Psoas muscle (tissue), 8 donors: ENCODE data around the gene SLC19A2. TPM values are rescaled to one million over a fixed set of nuclear protein-coding genes. Genes with fewer than 3 reads are reported as not detected.
"Not testable (repeated sequence)": the region's sequence is repeated elsewhere in the genome, so short reads cannot be mapped to it uniquely, and the experiment has no call there.

Source experiments
- ATAC-seq, 4 donors: fragments of 200-7000 bp; cut with Tn5 transposase; one replicate each; pipeline ENCODE4 v1.9.1; 2020; ENCODE audit warnings: moderate library complexity in 3 of 4, mild to moderate bottlenecking in 2 of 4
- DNase-seq, 2 donors: peaks; one replicate each; pipeline ENCODE4 v3.0.0-alpha.2; 2020
- H3K27ac ChIP-seq: fragments of 200-600 bp; one replicate; pipeline ENCODE4 v1.8.0; 2022
- H3K27me3 ChIP-seq, 3 donors: fragments of 200-600 bp in 1 of 3; one replicate each; pipeline versions ENCODE4 v1.6.1 to v1.8.0; 2013 to 2022; ENCODE audit warnings: low read length in 2 of 3, mild to moderate bottlenecking in 2 of 3, moderate library complexity in 1 of 3; ENCODE audit not compliant: insufficient read depth in 3 of 3
- H3K36me3 ChIP-seq, 2 donors: fragments of 200-600 bp in 1 of 2; one replicate each; pipeline versions ENCODE4 v1.6.1 to v1.8.0; 2013 to 2022; ENCODE audit warnings: low read depth in 1 of 2, mild to moderate bottlenecking in 1 of 2, moderate library complexity in 1 of 2; ENCODE audit not compliant: insufficient read depth in 1 of 2
- H3K4me1 ChIP-seq: fragments of 200-600 bp; one replicate; pipeline ENCODE4 v1.8.0; 2022
- H3K4me3 ChIP-seq: fragments of 200-600 bp; one replicate; pipeline ENCODE4 v1.8.0; 2022; ENCODE audit warnings: mild to moderate bottlenecking
- H3K9me3 ChIP-seq: fragments of 200-600 bp; one replicate; pipeline ENCODE4 v1.8.0; 2022
- WGBS, 3 donors: extraction: QIAGEN DNeasy Blood & Tissue Kit; methylation state at CpG; one replicate each; pipeline versions ENCODE4 v1.1.6 to v1.1.7; 2013; 5-methylcytosine and 5-hydroxymethylcytosine counted together
- intact Hi-C, 2 donors: fragments of 100-400 bp; cut with DNase I; formaldehyde crosslinking; loops; one replicate each; pipeline versions ENCODE4 v1.11.0 to v1.14.2; 2022
- polyA plus RNA-seq, 3 donors: library from polyadenylated mRNA; stranded (reverse); fragments of 200-250 nt; gene quantifications; one replicate each; pipeline ENCODE4 v1.2.3, GENCODE V29; 2013
- total RNA-seq, 4 donors: library from RNA; stranded (reverse); fragmentation: NEBNext Ultra II Directional in 2 of 4; extraction: Animal tissue kit (Norgen Biotek cat#: 25700) in 2 of 4; gene quantifications; one replicate each; pipeline versions ENCODE4 v1.2.1 to v1.2.4, GENCODE V29; 2021 to 2023
- TF ChIP-seq, protein P1 (sequence below): fragments of 200-600 bp; IDR thresholded peaks from one replicate; pipeline ENCODE4 v1.8.0; 2022; ENCODE audit warnings: antibody characterized with exemption
- donor health status: healthy with polysubstance abuse.
- donor health status: DM: no; HTN: no; CAD: no; lungs with moderate emphysema.
- donor health status: Bipolar disorder and iron deficiency.
- donor health status: healthy.
- donor health status: DM: yes; HTN: yes; CAD: no.
- donor health status: DM: no; HTN: no; CAD: no.
- donor health status: DM: no; HTN: no; CAD: no.
- donor health status: DM: yes; HTN: yes; CAD: no.

The SLC19A2 gene
- total and polyA plus RNA-seq, 7 donors, result 23.6 to 151 (median 135) TPM

DNA sequence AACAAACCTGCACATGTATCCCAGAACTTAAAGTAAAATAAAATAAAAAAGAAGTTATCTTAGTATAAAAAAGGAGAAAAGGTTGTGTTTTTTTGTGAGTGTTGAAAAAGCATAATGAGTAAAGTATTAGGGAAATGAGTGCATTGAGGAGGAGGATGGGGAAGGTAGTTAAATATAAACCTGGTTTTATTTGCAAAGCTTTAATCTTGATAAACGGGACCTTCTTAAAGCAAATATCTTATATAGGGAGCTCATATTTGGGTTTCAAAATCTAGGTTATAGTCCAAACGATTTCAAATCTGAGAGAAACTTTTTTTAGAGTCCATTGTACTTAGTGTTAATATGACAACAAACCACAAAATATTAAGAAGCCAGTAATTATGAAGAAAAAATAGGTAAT, 21.7 kb upstream of the SLC19A2 start:
- ATAC-seq (no peak), DNase-seq (no peak)
- H3K4me1 ChIP-seq, result peaks cover 13% of the 10 kb centered on the region
- 75 to 85% (median 78%) methylated on average over 2 of the region's 2 CpGs for WGBS, 3 donors
- intact Hi-C loops, result no loop called here
- no peaks in the 10 kb centered on the region for H3K27me3 ChIP-seq
- no peaks in the 10 kb centered on the region for H3K36me3 ChIP-seq
- no peak overlapping the region for H3K27ac ChIP-seq
- H3K4me3 ChIP-seq, result no peak overlapping the region
- TF ChIP-seq, protein P1, sequence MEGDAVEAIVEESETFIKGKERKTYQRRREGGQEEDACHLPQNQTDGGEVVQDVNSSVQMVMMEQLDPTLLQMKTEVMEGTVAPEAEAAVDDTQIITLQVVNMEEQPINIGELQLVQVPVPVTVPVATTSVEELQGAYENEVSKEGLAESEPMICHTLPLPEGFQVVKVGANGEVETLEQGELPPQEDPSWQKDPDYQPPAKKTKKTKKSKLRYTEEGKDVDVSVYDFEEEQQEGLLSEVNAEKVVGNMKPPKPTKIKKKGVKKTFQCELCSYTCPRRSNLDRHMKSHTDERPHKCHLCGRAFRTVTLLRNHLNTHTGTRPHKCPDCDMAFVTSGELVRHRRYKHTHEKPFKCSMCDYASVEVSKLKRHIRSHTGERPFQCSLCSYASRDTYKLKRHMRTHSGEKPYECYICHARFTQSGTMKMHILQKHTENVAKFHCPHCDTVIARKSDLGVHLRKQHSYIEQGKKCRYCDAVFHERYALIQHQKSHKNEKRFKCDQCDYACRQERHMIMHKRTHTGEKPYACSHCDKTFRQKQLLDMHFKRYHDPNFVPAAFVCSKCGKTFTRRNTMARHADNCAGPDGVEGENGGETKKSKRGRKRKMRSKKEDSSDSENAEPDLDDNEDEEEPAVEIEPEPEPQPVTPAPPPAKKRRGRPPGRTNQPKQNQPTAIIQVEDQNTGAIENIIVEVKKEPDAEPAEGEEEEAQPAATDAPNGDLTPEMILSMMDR, result no peak
- no peaks in the 10 kb centered on the region for H3K9me3 ChIP-seq

DNA sequence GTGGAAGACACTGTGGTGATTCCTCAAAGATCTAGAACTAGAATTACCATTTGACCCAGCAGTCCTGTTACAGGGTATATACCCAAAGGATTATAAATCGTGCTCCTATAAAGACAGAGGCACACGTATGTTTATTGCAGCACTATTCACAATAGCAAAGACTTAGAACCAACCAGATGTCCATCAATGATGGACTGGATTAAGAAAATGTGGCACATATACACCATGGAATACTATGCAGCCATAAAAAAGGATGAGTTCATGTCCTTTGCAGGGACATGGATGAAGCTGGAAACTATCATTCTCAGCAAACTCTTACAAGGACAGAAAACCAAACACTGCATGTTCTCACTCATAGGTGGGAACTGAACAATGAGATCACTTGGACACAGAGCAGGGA, 17.9 kb upstream of the SLC19A2 start:
- ATAC-seq, H3K36me3 ChIP-seq, H3K9me3 ChIP-seq, intact Hi-C loops, H3K4me1 ChIP-seq, H3K27me3 ChIP-seq, H3K27ac ChIP-seq, H3K4me3 ChIP-seq, DNase-seq: not testable (repeated sequence)
- 91 to 99% (median 97%) methylated on average over 2 of the region's 2 CpGs for WGBS, 3 donors

DNA sequence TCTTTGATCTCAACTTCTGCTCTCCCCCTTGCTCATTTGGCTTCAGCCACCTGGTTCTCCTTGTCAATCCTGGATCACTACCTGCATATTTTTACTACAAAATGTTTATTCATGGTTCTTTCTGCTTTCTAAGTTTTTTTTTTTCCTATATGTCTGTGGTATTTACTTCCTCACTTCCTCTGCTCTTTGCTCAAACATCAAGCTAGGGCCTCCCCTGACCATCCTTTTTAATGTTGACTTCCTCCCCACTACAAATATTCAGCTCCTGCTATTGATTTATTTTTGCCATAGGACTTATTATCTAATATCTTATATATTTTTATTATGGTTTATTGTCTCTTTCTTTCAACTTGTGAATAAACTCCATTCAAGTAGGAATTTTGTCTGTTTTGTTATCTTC, 14.1 kb upstream of the SLC19A2 start:
- no peak overlapping the region for H3K27ac ChIP-seq
- H3K4me1 ChIP-seq, result no peaks in the 10 kb centered on the region
- TF ChIP-seq, protein P1, result no peak
- no peaks in the 10 kb centered on the region for H3K9me3 ChIP-seq
- intact Hi-C loops, result no loop called here
- H3K36me3 ChIP-seq, result no peaks in the 10 kb centered on the region
- DNase-seq, result no peak
- H3K4me3 ChIP-seq, result no peak overlapping the region
- no peaks in the 10 kb centered on the region for H3K27me3 ChIP-seq
- no peak for ATAC-seq

DNA sequence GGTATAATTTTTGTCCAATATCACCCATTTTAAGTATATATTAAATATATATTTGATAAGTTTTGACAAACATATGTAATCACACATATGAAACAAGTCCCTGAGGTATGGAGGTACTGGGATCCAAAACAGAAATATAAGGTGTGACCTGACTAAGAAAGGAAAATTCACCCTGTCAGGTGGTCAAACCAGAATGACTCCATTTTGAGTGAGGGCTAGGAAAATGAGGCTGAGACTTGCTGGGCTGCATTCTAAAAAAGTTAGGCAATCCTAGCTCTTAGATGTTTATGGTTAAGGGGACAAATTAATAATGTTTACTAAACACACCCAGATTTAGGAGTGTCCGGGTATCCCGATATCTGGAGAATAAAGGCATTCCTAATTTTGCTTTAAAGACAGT, 11.6 kb upstream of the SLC19A2 start:
- TF ChIP-seq, protein P1, result no peak
- DNase-seq (no peak), ATAC-seq (no peak)
- no peaks in the 10 kb centered on the region for H3K36me3 ChIP-seq
- no peak overlapping the region for H3K27ac ChIP-seq
- no peaks in the 10 kb centered on the region for H3K27me3 ChIP-seq
- intact Hi-C loops, result no loop called here
- WGBS, 3 donors, result 95 to 100% (median 95%) methylated on average over 2 of the region's 2 CpGs
- H3K9me3 ChIP-seq, result no peaks in the 10 kb centered on the region
- H3K4me3 ChIP-seq, result no peak overlapping the region
- no peaks in the 10 kb centered on the region for H3K4me1 ChIP-seq

DNA sequence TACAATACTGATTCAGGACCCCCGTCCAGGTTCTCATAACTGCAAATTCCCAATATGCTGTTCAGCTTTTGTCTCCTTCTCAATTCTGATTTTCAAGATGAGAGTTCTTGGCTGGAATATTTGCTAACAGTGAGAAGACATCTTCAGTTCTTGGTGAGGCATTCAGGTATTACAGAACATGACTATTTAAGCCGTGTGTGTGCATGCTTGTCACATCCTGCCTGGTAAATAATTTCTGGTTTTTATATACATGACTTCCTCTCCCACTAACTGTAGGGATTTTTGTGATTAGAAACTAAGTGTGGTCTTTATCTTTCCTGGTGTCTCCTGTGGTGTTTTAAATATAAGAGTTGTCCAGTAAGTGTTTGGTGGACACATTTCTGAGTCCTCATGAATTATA, 10.2 kb upstream of the SLC19A2 start:
- ATAC-seq, result no peak
- whole genome bisulfite sequencing, 3 donors, result 65 to 83% (median 66%) methylated on average over 2 of the region's 2 CpGs
- intact Hi-C loops, result no loop called here

More for the DNA sequence above, 10.2 kb upstream of the SLC19A2 start:
- Histone ChIP-seq H3K27me3 (no peaks in the 10 kb centered on the region), H3K36me3 (no peaks in the 10 kb centered on the region), H3K4me1 (no peaks in the 10 kb centered on the region), H3K27ac (no peak overlapping the region), H3K9me3 (no peaks in the 10 kb centered on the region), H3K4me3 (no peak overlapping the region)
- TF ChIP-seq, protein P1, result no peak
- DNase-seq, result no peak
